Effector memory CD4-positive, alpha-beta T cell (primary cell): ENCODE data around the gene ARHGAP5.
"Not testable (repeated sequence)": the region's sequence is repeated elsewhere in the genome, so short reads cannot be mapped to it uniquely, and the experiment has no call there.

Experiments used
- DNase-seq, 3 donors: peaks; one replicate each; pipeline ENCODE4 v3.0.0-alpha.2; 2020
- H3K27ac ChIP-seq: 2 replicates; pipeline ENCODE4 v1.7.0; 2013; ENCODE audit warnings: mild to moderate bottlenecking, low read length, moderate library complexity; ENCODE audit not compliant: insufficient read depth, poor library complexity, severe bottlenecking
- H3K27me3 ChIP-seq: replicated peaks from 2 replicates; pipeline ENCODE4 v1.7.0; 2013; ENCODE audit warnings: mild to moderate bottlenecking, low read length; ENCODE audit not compliant: insufficient read depth, control insufficient read depth, poor library complexity, severe bottlenecking
- H3K36me3 ChIP-seq: 2 replicates; pipeline ENCODE4 v1.7.0; 2013; ENCODE audit warnings: mild to moderate bottlenecking, low read length, moderate library complexity; ENCODE audit not compliant: control insufficient read depth, insufficient read depth
- H3K4me1 ChIP-seq: 2 replicates; pipeline ENCODE4 v1.7.0; 2013; ENCODE audit warnings: low read length, mild to moderate bottlenecking; ENCODE audit not compliant: control insufficient read depth, insufficient read depth, poor library complexity, severe bottlenecking
- H3K4me3 ChIP-seq: 2 replicates; pipeline ENCODE4 v1.7.0; 2013; ENCODE audit warnings: low read length, low read depth, mild to moderate bottlenecking; ENCODE audit not compliant: insufficient read depth, poor library complexity, severe bottlenecking
- H3K9me3 ChIP-seq: 2 replicates; pipeline ENCODE4 v1.7.0; 2013; ENCODE audit warnings: mild to moderate bottlenecking, low read length, moderate library complexity; ENCODE audit not compliant: control insufficient read depth

Gene ARHGAP5

GRCh38 chr14:32104803-32105202 is 27.7 kb downstream of the ARHGAP5 start:
- Histone ChIP-seq H3K4me3 (no peak overlapping the region), H3K27ac (no peak overlapping the region), H3K9me3 (no peaks in the 10 kb centered on the region), H3K36me3 (no peaks in the 10 kb centered on the region), H3K4me1 (peaks cover 12% of the 10 kb centered on the region), H3K27me3 (no peaks in the 10 kb centered on the region)
- DNase-seq: no peak

GRCh38 chr14:32109676-32110547 is 32.8 kb downstream of the ARHGAP5 start:
- no peak for DNase-seq
- Histone ChIP-seq H3K27me3 (no peaks in the 10 kb centered on the region), H3K36me3 (no peaks in the 10 kb centered on the region), H3K27ac (no peak overlapping the region), H3K4me1 (no peaks in the 10 kb centered on the region), H3K4me3 (no peak overlapping the region), H3K9me3 (no peaks in the 10 kb centered on the region)

GRCh38 chr14:32110548-32110896 is 33.4 kb downstream of the ARHGAP5 start:
- no peak for DNase-seq
- Histone ChIP-seq H3K9me3 (no peaks in the 10 kb centered on the region), H3K27ac (no peak overlapping the region), H3K36me3 (no peaks in the 10 kb centered on the region), H3K4me3 (no peak overlapping the region), H3K4me1 (no peaks in the 10 kb centered on the region), H3K27me3 (no peaks in the 10 kb centered on the region)

- Histone ChIP-seq H3K4me3 (no peak overlapping the region), H3K27ac (no peak overlapping the region), H3K27me3 (no peaks in the 10 kb centered on the region), H3K9me3 (no peaks in the 10 kb centered on the region), H3K36me3 (no peaks in the 10 kb centered on the region), H3K4me1 (no peaks in the 10 kb centered on the region)
- DNase-seq: no peak
These were observed 44.4 kb downstream of the ARHGAP5 start for GRCh38 chr14:32121536-32121935.

GRCh38 chr14:32121948-32122347 is 44.8 kb downstream of the ARHGAP5 start:
- Histone ChIP-seq H3K36me3 (no peaks in the 10 kb centered on the region), H3K4me1 (no peaks in the 10 kb centered on the region), H3K4me3 (no peak overlapping the region), H3K27me3 (no peaks in the 10 kb centered on the region), H3K27ac (no peak overlapping the region), H3K9me3 (no peaks in the 10 kb centered on the region)
- no peak for DNase-seq

GRCh38 chr14:32126899-32127730 is 50.0 kb downstream of the ARHGAP5 start:
- H3K4me1 ChIP-seq, H3K9me3 ChIP-seq, H3K27ac ChIP-seq, H3K27me3 ChIP-seq, H3K4me3 ChIP-seq, H3K36me3 ChIP-seq, DNase-seq: not testable (repeated sequence)

GRCh38 chr14:32127731-32128654 is 50.9 kb downstream of the ARHGAP5 start:
- not testable (repeated sequence) for H3K27ac ChIP-seq, H3K4me1 ChIP-seq, H3K36me3 ChIP-seq, H3K9me3 ChIP-seq, DNase-seq, H3K27me3 ChIP-seq, H3K4me3 ChIP-seq

- Histone ChIP-seq H3K27ac (no peak overlapping the region), H3K4me1 (no peaks in the 10 kb centered on the region), H3K9me3 (no peaks in the 10 kb centered on the region), H3K27me3 (no peaks in the 10 kb centered on the region), H3K36me3 (no peaks in the 10 kb centered on the region), H3K4me3 (no peak overlapping the region)
- no peak for DNase-seq
These were observed 51.6 kb downstream of the ARHGAP5 start for GRCh38 chr14:32128703-32129102.

GRCh38 chr14:32129124-32129523 is 52.0 kb downstream of the ARHGAP5 start:
- H3K4me1 ChIP-seq: no peaks in the 10 kb centered on the region
- no peaks in the 10 kb centered on the region for H3K36me3 ChIP-seq
- no peak for DNase-seq
- H3K4me3 ChIP-seq: no peak overlapping the region
- H3K9me3 ChIP-seq: no peaks in the 10 kb centered on the region
- H3K27me3 ChIP-seq: no peaks in the 10 kb centered on the region
- H3K27ac ChIP-seq: no peak overlapping the region
